Suprapubic skin (tissue), 4 donors: ENCODE data around the gene PAX5. TPM values are rescaled to one million over a fixed set of nuclear protein-coding genes. Genes with fewer than 3 reads are reported as not detected.

Source experiments
- DNase-seq, 2 donors: peaks; one replicate each; pipeline ENCODE4 v3.0.0-alpha.2; 2019; ENCODE audit warnings: low spot score in 2 of 2
- H3K27ac ChIP-seq: fragments of 200-600 bp; sonication (generic); one replicate; pipeline ENCODE4 v1.5.1; 2019
- H3K27me3 ChIP-seq: fragments of 200-600 bp; sonication (generic); one replicate; pipeline ENCODE4 v1.5.1; 2019
- H3K36me3 ChIP-seq: fragments of 200-600 bp; sonication (generic); one replicate; pipeline ENCODE4 v1.5.1; 2019
- H3K4me1 ChIP-seq: fragments of 200-600 bp; sonication (generic); one replicate; pipeline ENCODE4 v1.5.1; 2019
- H3K4me3 ChIP-seq: fragments of 200-600 bp; sonication (generic); one replicate; pipeline ENCODE4 v1.5.1; 2019; ENCODE audit warnings: mild to moderate bottlenecking
- H3K9me3 ChIP-seq: fragments of 200-600 bp; sonication (generic); one replicate; pipeline ENCODE4 v1.5.1; 2019
- EP300 ChIP-seq: sonication (generic); formaldehyde crosslinking; IDR thresholded peaks from one replicate; pipeline ENCODE4 v1.6.1; 2017; ENCODE audit warnings: antibody characterized with exemption
- POLR2A ChIP-seq, 2 donors: fragments of 450-650 bp; IDR thresholded peaks; one replicate each; pipeline ENCODE4 v1.6.1; 2017; ENCODE audit warnings: antibody characterized with exemption in 2 of 2, mild to moderate bottlenecking in 2 of 2, moderate library complexity in 2 of 2
- POLR2AphosphoS5 ChIP-seq, 3 donors: sonication (generic); formaldehyde crosslinking; IDR thresholded peaks; one replicate each; pipeline ENCODE4 v1.6.1; 2017; ENCODE audit warnings: antibody characterized with exemption in 3 of 3
- WGBS: methylation state at CpG from one replicate; pipeline ENCODE4 v1.1.5; 2018; 5-methylcytosine and 5-hydroxymethylcytosine counted together
- total RNA-seq, 4 donors: library from RNA; depleted of rRNA; stranded (reverse); fragments of >200 nt; gene quantifications; one replicate each; pipeline ENCODE4 v1.1.0, GENCODE V29; 2016
- TF ChIP-seq, protein P1 (sequence below), 2 donors: fragments of 200-600 bp in 1 of 2; fragments of 450-650 bp in 1 of 2; sonication (generic) in 1 of 2; IDR thresholded peaks; one replicate each; pipeline ENCODE4 v1.5.1; 2016 to 2019; ENCODE audit warnings: antibody characterized with exemption in 2 of 2, mild to moderate bottlenecking in 1 of 2, moderate library complexity in 1 of 2

PAX5 gene
- total RNA-seq, 4 donors from 2014 or later = 0.04 TPM; not detected in 3

DNA sequence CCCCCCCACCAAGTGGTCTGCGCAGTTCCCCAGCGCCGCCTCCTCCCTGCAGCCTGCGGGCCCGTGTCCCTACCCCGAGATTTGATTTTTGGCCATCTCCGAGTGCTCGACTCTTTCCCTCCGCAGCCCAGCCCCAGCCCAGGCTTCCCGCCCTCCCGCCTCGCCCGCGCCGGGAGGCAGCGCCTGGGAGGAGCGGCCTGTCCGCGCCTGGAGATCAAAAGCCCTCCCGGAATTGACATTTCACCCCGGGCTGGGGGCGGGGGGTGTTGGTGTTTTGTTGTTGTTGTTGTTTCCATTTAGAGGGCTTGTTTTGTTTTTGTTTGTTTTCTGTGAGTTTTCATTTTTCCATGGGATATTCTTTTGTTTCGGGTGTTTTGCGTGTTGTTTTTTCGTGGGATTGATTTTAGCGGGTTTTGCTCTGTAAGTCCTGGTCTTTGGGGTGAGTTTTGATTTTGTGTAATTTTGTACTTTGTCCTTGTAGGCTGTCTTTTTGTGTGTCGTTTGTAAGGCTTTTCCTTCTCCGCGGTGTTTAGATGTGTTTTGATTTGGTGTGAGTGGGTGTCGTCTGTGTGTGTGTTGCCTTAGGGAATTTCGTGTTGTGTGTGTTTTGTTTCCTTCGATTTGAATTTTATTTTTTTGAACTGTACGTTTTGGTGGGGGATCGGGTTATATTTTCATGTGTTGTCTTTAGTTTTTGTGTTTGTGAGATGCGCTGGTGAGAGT is 1.7 kb upstream of the PAX5 start:
- Histone ChIP-seq H3K9me3 (no peaks in the 10 kb centered on the region), H3K36me3 (no peaks in the 10 kb centered on the region), H3K27ac (no peak overlapping the region), H3K27me3 (peaks cover 100% of the 10 kb centered on the region), H3K4me1 (peaks cover 45% of the 10 kb centered on the region), H3K4me3 (peak overlapping the region; percentile 64)
- TF ChIP-seq, protein P1, sequence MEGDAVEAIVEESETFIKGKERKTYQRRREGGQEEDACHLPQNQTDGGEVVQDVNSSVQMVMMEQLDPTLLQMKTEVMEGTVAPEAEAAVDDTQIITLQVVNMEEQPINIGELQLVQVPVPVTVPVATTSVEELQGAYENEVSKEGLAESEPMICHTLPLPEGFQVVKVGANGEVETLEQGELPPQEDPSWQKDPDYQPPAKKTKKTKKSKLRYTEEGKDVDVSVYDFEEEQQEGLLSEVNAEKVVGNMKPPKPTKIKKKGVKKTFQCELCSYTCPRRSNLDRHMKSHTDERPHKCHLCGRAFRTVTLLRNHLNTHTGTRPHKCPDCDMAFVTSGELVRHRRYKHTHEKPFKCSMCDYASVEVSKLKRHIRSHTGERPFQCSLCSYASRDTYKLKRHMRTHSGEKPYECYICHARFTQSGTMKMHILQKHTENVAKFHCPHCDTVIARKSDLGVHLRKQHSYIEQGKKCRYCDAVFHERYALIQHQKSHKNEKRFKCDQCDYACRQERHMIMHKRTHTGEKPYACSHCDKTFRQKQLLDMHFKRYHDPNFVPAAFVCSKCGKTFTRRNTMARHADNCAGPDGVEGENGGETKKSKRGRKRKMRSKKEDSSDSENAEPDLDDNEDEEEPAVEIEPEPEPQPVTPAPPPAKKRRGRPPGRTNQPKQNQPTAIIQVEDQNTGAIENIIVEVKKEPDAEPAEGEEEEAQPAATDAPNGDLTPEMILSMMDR (IDR thresholded peaks at IDR 0.05) = no peak
- no peak for TF ChIP-seq EP300
- no peak for TF ChIP-seq POLR2A (IDR thresholded peaks at IDR 0.05)
- TF ChIP-seq POLR2AphosphoS5 (IDR thresholded peaks at IDR 0.05) = no peak
- DNase-seq = no peak
- WGBS = 9% methylated on average over 26 of the region's 35 CpGs

DNA sequence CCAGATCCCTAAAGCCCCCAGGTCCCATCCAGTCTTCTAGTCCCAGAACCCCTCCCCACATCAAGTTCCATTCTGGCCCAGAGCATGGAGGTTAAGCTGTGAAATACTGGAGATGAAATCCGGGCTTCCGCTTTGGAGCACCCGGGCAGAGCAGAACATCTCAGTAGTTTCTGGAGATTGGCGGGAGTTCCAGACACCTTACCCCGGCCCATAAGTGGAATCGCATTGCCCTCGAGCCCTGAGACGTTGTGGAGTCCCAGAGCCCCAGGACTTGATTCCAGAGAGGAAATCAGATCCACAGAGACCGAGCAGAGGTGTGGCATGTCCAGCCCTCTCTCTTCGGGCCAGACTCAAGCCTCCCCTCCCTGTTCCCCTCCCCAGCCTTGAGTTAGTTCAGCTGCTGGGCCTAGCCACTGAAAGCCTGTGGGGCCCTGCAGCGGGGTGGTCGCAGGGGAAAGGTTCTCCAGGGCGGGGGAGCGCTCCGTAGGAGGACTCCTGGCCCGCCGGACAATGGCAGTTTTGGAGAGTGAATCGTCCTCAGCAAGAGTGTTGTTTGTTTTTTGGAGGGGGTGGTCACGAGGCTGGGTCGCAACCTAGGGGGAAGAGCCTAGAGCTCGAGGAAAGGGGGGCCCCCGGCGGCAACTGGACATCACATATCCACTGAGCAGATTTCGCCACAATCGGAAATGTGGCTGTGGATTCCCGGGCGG is 1.0 kb upstream of the PAX5 start:
- Histone ChIP-seq H3K36me3 (no peaks in the 10 kb centered on the region), H3K27me3 (peaks cover 100% of the 10 kb centered on the region), H3K4me3 (peak overlapping the region; percentile 41), H3K27ac (no peak overlapping the region), H3K4me1 (peaks cover 51% of the 10 kb centered on the region), H3K9me3 (no peaks in the 10 kb centered on the region)
- no peak for DNase-seq
- 9% methylated on average over 11 of the region's 27 CpGs for WGBS
- TF ChIP-seq, protein P1 (IDR thresholded peaks at IDR 0.05) = no peak
- no peak for TF ChIP-seq POLR2A (IDR thresholded peaks at IDR 0.05)

DNA sequence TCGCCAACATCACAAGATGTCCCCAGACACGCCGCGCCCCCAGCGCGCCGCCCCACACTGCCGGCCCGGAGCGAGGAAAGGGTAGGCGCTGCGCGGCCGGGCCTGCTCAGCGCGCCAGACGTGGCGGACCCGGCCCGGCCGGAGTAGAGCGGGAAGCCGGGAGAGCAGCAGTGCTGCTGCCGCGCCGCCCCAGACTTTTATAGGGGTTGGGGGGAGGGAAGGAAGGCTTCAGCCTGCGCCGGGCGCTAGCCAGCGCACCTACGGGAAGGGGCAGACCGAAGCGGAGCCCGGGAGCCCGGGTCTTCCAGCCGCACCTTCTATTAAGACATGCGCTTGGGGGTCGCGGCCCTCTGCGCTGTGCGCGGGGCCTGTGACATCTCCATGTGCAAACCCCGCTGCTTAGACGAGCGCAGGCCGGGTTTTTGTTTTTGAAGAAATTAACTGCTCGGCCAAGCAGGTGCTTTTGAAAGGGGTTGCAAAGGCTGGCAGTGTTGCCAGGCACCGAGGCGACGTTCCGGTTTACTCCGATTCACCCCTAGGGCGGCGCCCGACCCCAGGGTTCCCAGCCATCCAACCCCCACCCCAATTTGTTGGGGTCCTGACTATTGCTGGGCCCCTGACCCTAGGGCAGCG is 353 bp upstream of the PAX5 start:
- H3K27me3 ChIP-seq = peaks cover 100% of the 10 kb centered on the region
- 0% methylated on average over 14 of the region's 56 CpGs for WGBS
- H3K27ac ChIP-seq = no peak overlapping the region
- TF ChIP-seq EP300 (no peak), POLR2A (IDR thresholded peaks at IDR 0.05) (no peak), POLR2AphosphoS5 (IDR thresholded peaks at IDR 0.05) (no peak)
- TF ChIP-seq, protein P1 (IDR thresholded peaks at IDR 0.05) = no peak
- DNase-seq = no peak
- H3K36me3 ChIP-seq = no peaks in the 10 kb centered on the region
- no peaks in the 10 kb centered on the region for H3K9me3 ChIP-seq
- H3K4me1 ChIP-seq = peaks cover 57% of the 10 kb centered on the region
- peak overlapping the region; percentile 41 for H3K4me3 ChIP-seq

DNA sequence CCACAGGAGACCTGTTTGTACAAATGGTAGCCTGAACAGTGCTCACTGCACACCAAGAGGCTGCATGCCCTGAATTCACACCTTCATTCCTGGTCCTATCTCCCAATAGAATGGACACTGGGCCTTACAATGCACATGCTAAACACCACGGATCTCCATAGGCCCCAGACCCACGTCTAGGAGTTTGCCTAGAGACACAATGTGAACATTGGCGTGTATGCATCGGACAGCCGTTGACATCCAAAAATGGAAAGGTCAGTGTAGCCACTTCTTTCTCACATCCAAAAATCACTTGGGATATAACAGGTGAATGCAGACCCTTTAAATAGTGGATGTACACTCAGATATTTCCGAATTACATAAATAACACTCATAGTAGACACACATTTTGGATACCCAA is 927 bp downstream of the PAX5 start:
- Histone ChIP-seq H3K4me3 (no peak overlapping the region), H3K4me1 (peaks cover 63% of the 10 kb centered on the region), H3K27me3 (peaks cover 100% of the 10 kb centered on the region), H3K9me3 (no peaks in the 10 kb centered on the region), H3K36me3 (no peaks in the 10 kb centered on the region), H3K27ac (no peak overlapping the region)
- WGBS = 71% methylated on average over 6 of the region's 6 CpGs
- peak in 1 of 2 donors; percentile 47 for DNase-seq
- TF ChIP-seq POLR2AphosphoS5 (IDR thresholded peaks at IDR 0.05) (no peak), POLR2A (IDR thresholded peaks at IDR 0.05) (no peak), EP300 (no peak)
- TF ChIP-seq, protein P1 (IDR thresholded peaks at IDR 0.05) = no peak

DNA sequence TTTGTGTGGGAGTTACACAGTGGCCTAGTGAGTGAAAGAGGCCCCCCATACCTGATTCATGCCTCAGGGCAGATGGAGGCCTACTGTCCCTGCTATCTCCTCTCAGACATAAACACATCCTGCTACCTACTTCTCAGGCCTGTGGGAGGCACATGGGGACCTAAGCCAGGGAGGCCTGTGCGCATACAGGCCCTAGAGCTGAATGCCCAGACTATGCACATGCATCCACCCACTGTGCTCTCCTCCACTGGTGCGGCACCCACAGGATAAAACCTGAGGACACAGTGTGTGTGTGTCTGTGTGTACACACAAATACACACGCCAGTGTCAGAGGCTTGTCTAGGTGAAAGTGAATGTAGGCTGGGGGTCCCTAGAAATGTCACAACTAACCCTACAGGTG is 1.4 kb downstream of the PAX5 start:
- H3K4me3 ChIP-seq = no peak overlapping the region
- peaks cover 62% of the 10 kb centered on the region for H3K4me1 ChIP-seq
- peak in 1 of 2 donors; percentile 49 for DNase-seq
- H3K9me3 ChIP-seq = no peaks in the 10 kb centered on the region
- H3K36me3 ChIP-seq = no peaks in the 10 kb centered on the region
- H3K27me3 ChIP-seq = peaks cover 100% of the 10 kb centered on the region
- no peak overlapping the region for H3K27ac ChIP-seq
- 93% methylated on average over 2 of the region's 3 CpGs for whole genome bisulfite sequencing
- TF ChIP-seq POLR2A (IDR thresholded peaks at IDR 0.05) = no peak
- TF ChIP-seq EP300 = no peak
- TF ChIP-seq, protein P1 (IDR thresholded peaks at IDR 0.05) = no peak
- no peak for TF ChIP-seq POLR2AphosphoS5 (IDR thresholded peaks at IDR 0.05)
